NCI-H146 treated with DMSO at 0.1 percent for 48 hours (cell line): ENCODE results near the gene FOXE1.

Experiments used
- DNase-seq: peaks from one replicate; lab custom pipeline; 2025; ENCODE audit not compliant: unreplicated experiment; lab: John Stamatoyannopoulos, UW

FOXE1 gene

GRCh38 chr9:97853056-97853843 lies at the start of gene FOXE1:
Gene FOXE1, plus strand, starts transcription at chr9:97853226. Its CDS starts 689 bp downstream, at chr9:97853915.
- no peak for DNase-seq

- DNase-seq: no peak
Measured at GRCh38 chr9:97804059-97804365, 49.0 kb upstream of the FOXE1 start.

GRCh38 chr9:97806721-97807120 lies 46.3 kb upstream of the FOXE1 start:
- DNase-seq: no peak

- DNase-seq: peak; percentile 61
Measured at GRCh38 chr9:97807681-97808080, 45.3 kb upstream of the FOXE1 start.

- peak; percentile 20 for DNase-seq
Measured at GRCh38 chr9:97808415-97808814, 44.6 kb upstream of the FOXE1 start.

GRCh38 chr9:97808972-97809371 lies 44.1 kb upstream of the FOXE1 start:
- DNase-seq: peak; percentile 50

GRCh38 chr9:97809666-97810344 lies 43.2 kb upstream of the FOXE1 start:
- peak; percentile 82 for DNase-seq

GRCh38 chr9:97811533-97812246 lies 41.3 kb upstream of the FOXE1 start:
- DNase-seq: no peak

GRCh38 chr9:97812247-97812543 lies 40.8 kb upstream of the FOXE1 start:
- no peak for DNase-seq

GRCh38 chr9:97813072-97813471 lies 40.0 kb upstream of the FOXE1 start:
- DNase-seq: no peak

- DNase-seq: no peak
Measured at GRCh38 chr9:97819735-97820134, 33.3 kb upstream of the FOXE1 start.

GRCh38 chr9:97820373-97820772 lies 32.7 kb upstream of the FOXE1 start:
- no peak for DNase-seq

- DNase-seq: peak; percentile 24
Measured at GRCh38 chr9:97830884-97831829, 21.9 kb upstream of the FOXE1 start.

GRCh38 chr9:97831843-97832636 lies 21.0 kb upstream of the FOXE1 start:
- no peak for DNase-seq

- no peak for DNase-seq
Measured at GRCh38 chr9:97840521-97840920, 12.5 kb upstream of the FOXE1 start.

GRCh38 chr9:97842960-97843359 lies 10.1 kb upstream of the FOXE1 start:
- no peak for DNase-seq

GRCh38 chr9:97845130-97845529 lies 7.9 kb upstream of the FOXE1 start:
- DNase-seq: no peak

GRCh38 chr9:97845763-97846162 lies 7.3 kb upstream of the FOXE1 start:
- DNase-seq: no peak

- DNase-seq: no peak
Measured at GRCh38 chr9:97846347-97846746, 6.7 kb upstream of the FOXE1 start.

GRCh38 chr9:97847474-97848214 lies 5.4 kb upstream of the FOXE1 start:
- DNase-seq: no peak
